HEK293 (cell line): Measurements from ENCODE around the gene FBXL13.

Experiments
- CTCF ChIA-PET: fragments of 350-600 bp; formaldehyde crosslinking; extraction: SDS; loops from one replicate; lab custom pipeline; 2021; ENCODE audit warnings: antibody characterized with exemption; lab: Yijun Ruan, JAX
- POLR2A ChIA-PET: fragments of 300-600 bp; formaldehyde crosslinking; extraction: SDS; loops from one replicate; lab custom pipeline; 2020; ENCODE audit warnings: antibody characterized with exemption, inconsistent platforms; lab: Yijun Ruan, JAX
- H3K27ac ChIP-seq: fragments of 200-500 bp; sonication (Bioruptor generic); 2 replicates; pipeline ENCODE4 v1.5.1; 2014; ENCODE audit warnings: low read depth, low read length, control low read depth, inconsistent platforms; ENCODE audit errors: extremely low read depth
- H3K36me3 ChIP-seq, 2 experiments: fragments of 200-500 bp in 1 of 2; sonication (Bioruptor generic) in 1 of 2; 1 replicate in 1 of 2; 2 replicates in 1 of 2; pipeline ENCODE4 v1.5.1; 2014 to 2017; ENCODE audit warnings: inconsistent platforms in 2 of 2, low read length in 2 of 2; ENCODE audit not compliant: control insufficient read depth in 2 of 2, insufficient read depth in 1 of 2
- H3K4me1 ChIP-seq: fragments of 200-500 bp; sonication (Bioruptor generic); 2 replicates; pipeline ENCODE4 v1.5.1; 2014; ENCODE audit warnings: mild to moderate bottlenecking, low read length, inconsistent platforms; ENCODE audit not compliant: control insufficient read depth, insufficient read depth
- H3K4me3 ChIP-seq: 2 replicates; pipeline ENCODE4 v1.5.1; 2011; ENCODE audit warnings: low read depth, mild to moderate bottlenecking, control low read depth, low read length, moderate library complexity
- H3K9me3 ChIP-seq: fragments of 200-500 bp; sonication (Bioruptor generic); 2 replicates; pipeline ENCODE4 v1.5.1; 2014; ENCODE audit warnings: low read depth, low read length, inconsistent platforms; ENCODE audit not compliant: control insufficient read depth, insufficient read depth
- MEIS1 ChIP-seq: sonication (generic); formaldehyde crosslinking; IDR thresholded peaks from 2 replicates; pipeline ENCODE4 v1.8.1; 2022; ENCODE audit warnings: missing genetic modification reagents, mild to moderate bottlenecking, borderline replicate concordance
- PRDM2 ChIP-seq: fragments of 450-650 bp; formaldehyde crosslinking; IDR thresholded peaks from 2 replicates; pipeline ENCODE4 v1.5.1; 2016; ENCODE audit warnings: missing biosample characterization, missing genetic modification characterization, borderline replicate concordance
- SP3 ChIP-seq: fragments of 450-650 bp; formaldehyde crosslinking; IDR thresholded peaks from 2 replicates; pipeline ENCODE4 v1.5.1; 2016; ENCODE audit warnings: missing biosample characterization, missing genetic modification characterization
- TCF7L2 ChIP-seq: IDR thresholded peaks from 2 replicates; pipeline ENCODE4 v1.6.1; 2011; ENCODE audit warnings: low read depth, mild to moderate bottlenecking, inconsistent platforms, low read length, moderate library complexity, borderline replicate concordance
- WT1 ChIP-seq: fragments of 450-650 bp; formaldehyde crosslinking; IDR thresholded peaks from 2 replicates; pipeline ENCODE4 v1.5.1; 2016; ENCODE audit warnings: missing biosample characterization, missing genetic modification characterization
- ZBTB11 ChIP-seq: fragments of 450-650 bp; formaldehyde crosslinking; conservative IDR thresholded peaks from 2 replicates; pipeline ENCODE4 v1.5.1; 2016; ENCODE audit warnings: low read depth, missing biosample characterization, missing genetic modification characterization
- ZNF132 ChIP-seq: fragments of 450-650 bp; formaldehyde crosslinking; IDR thresholded peaks from 2 replicates; pipeline ENCODE4 v1.5.1; 2017; ENCODE audit warnings: missing biosample characterization, missing genetic modification characterization, borderline replicate concordance
- ZNF148 ChIP-seq: fragments of 450-650 bp; formaldehyde crosslinking; IDR thresholded peaks from 2 replicates; pipeline ENCODE4 v1.5.0; 2017; ENCODE audit warnings: missing biosample characterization, missing genetic modification characterization, borderline replicate concordance
- ZNF2 ChIP-seq: fragments of 450-650 bp; formaldehyde crosslinking; IDR thresholded peaks from 2 replicates; pipeline ENCODE4 v1.5.1; 2016; ENCODE audit warnings: missing biosample characterization, missing genetic modification characterization
- ZNF248 ChIP-seq: fragments of 450-650 bp; formaldehyde crosslinking; IDR thresholded peaks from 2 replicates; pipeline ENCODE4 v1.5.1; 2017; ENCODE audit warnings: missing biosample characterization, missing genetic modification characterization
- ZNF280C ChIP-seq: fragments of 450-650 bp; formaldehyde crosslinking; IDR thresholded peaks from 2 replicates; pipeline ENCODE4 v1.5.1; 2016; ENCODE audit warnings: missing biosample characterization, missing genetic modification characterization
- ZNF350 ChIP-seq: fragments of 450-650 bp; formaldehyde crosslinking; IDR thresholded peaks from 2 replicates; pipeline ENCODE4 v1.5.0; 2017; ENCODE audit warnings: missing biosample characterization, mild to moderate bottlenecking, missing genetic modification characterization
- ZNF391 ChIP-seq: fragments of 450-650 bp; formaldehyde crosslinking; IDR thresholded peaks from 2 replicates; pipeline ENCODE4 v1.5.1; 2016; ENCODE audit warnings: low read depth, missing biosample characterization, missing genetic modification characterization, borderline replicate concordance
- ZNF488 ChIP-seq: fragments of 450-650 bp; formaldehyde crosslinking; IDR thresholded peaks from 2 replicates; pipeline ENCODE4 v1.5.1; 2016; ENCODE audit warnings: missing biosample characterization, missing genetic modification characterization
- ZNF549 ChIP-seq: fragments of 450-650 bp; IDR thresholded peaks from 2 replicates; pipeline ENCODE4 v1.5.1; 2018; ENCODE audit warnings: missing biosample characterization, missing genetic modification characterization, mild to moderate bottlenecking, inconsistent platforms, moderate library complexity
- ZNF560 ChIP-seq: fragments of 450-650 bp; formaldehyde crosslinking; IDR thresholded peaks from 2 replicates; pipeline ENCODE4 v1.5.1; 2017; ENCODE audit warnings: missing biosample characterization, missing genetic modification characterization, borderline replicate concordance
- ZNF791 ChIP-seq: fragments of 450-650 bp; formaldehyde crosslinking; IDR thresholded peaks from 2 replicates; pipeline ENCODE4 v1.5.1; 2016; ENCODE audit warnings: missing biosample characterization, missing genetic modification characterization
- ZNF830 ChIP-seq: fragments of 450-650 bp; IDR thresholded peaks from 2 replicates; pipeline ENCODE4 v1.5.0; 2018; ENCODE audit warnings: missing biosample characterization, missing genetic modification characterization, low read depth, mild to moderate bottlenecking, moderate library complexity
- ZNF843 ChIP-seq: fragments of 450-650 bp; formaldehyde crosslinking; IDR thresholded peaks from 2 replicates; pipeline ENCODE4 v1.5.1; 2016; ENCODE audit warnings: missing biosample characterization, missing genetic modification characterization

Gene FBXL13

DNA sequence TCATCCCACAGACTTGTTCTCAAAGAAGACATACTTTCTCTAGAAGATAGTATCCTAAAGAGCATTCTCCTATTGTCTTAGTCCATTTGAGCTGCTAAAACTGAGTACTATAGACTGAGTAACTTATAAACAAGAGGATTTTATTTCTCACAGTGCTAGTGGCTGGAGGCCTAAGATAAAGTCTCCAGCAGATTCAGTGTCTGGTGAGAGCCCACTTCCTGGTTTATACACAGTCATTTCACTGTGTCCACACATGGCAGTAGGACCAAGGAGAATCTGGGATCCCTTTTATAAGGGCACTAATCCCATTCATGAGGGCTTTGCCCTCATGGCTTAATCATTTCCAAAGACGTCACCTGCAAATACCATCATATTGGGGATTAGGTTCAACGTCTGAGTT is 93.1 kb downstream of the FBXL13 start (continued):
- no peak for TF ChIP-seq ZBTB11 (tag by site-specific recombination)
- TF ChIP-seq ZNF488 (tag by site-specific recombination): no peak
- no peak for TF ChIP-seq ZNF791 (tag by site-specific recombination)
- TF ChIP-seq ZNF560 (tag by site-specific recombination): no peak
- no peak for TF ChIP-seq ZNF148 (tag by site-specific recombination)
- TF ChIP-seq ZNF391 (tag by site-specific recombination): no peak

GRCh38 chr7:102979670-102980069 is 94.9 kb downstream of the FBXL13 start:
- no peaks in the 10 kb centered on the region for H3K36me3 ChIP-seq
- H3K9me3 ChIP-seq: no peaks in the 10 kb centered on the region
- no peak overlapping the region for H3K4me3 ChIP-seq
- no peaks in the 10 kb centered on the region for H3K4me1 ChIP-seq
- TF ChIP-seq SP3 (tag by site-specific recombination): no peak
- TF ChIP-seq ZNF248 (tag by site-specific recombination): peak; percentile 94
- CTCF ChIA-PET: no interaction called here
- no peak overlapping the region for H3K27ac ChIP-seq
- POLR2A ChIA-PET: no interaction called here

DNA sequence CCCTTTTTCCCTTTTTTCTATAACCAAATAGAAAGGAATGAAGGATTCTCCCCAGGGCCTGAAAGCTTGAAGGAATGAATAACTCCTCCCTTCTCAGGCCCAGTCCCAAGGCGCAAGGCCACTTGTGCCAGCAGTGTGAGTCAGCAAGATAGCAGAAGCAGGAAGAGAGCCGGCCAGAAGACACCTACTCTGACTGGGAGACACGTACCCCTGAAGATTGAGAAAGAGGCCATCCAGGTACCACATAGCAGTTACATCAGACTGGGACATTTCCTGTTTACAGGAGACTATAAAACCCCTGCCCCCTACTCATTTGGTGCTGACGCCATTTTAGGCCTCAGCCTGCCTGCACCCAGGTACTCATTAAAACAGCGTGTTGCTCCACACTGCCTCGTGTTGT is 96.3 kb downstream of the FBXL13 start:
- ChIA-PET POLR2A (no interaction called here), CTCF (no interaction called here)
- Histone ChIP-seq H3K9me3 (no peaks in the 10 kb centered on the region), H3K4me1 (no peaks in the 10 kb centered on the region), H3K36me3 (no peaks in the 10 kb centered on the region), H3K27ac (no peak overlapping the region), H3K4me3 (no peak overlapping the region)
- TF ChIP-seq ZNF2 (no peak), MEIS1 (CRISPR knock-in tag) (no peak), ZNF549 (tag by site-specific recombination) (no peak), ZNF132 (no peak), ZNF843 (tag by site-specific recombination) (no peak), TCF7L2 (no peak), WT1 (no peak), ZNF830 (tag by site-specific recombination) (no peak), ZNF280C (tag by site-specific recombination) (no peak), ZNF350 (tag by site-specific recombination) (no peak), PRDM2 (tag by site-specific recombination) (no peak)
